ENCODE measurements around the gene PHC2.

The PHC2 gene

GRCh38 chr1:33433509-33434362, 2.8 kb upstream of the PHC2 start:
- DNase-seq (ENCODE audit: insufficient read length, low spot score): no peak
- no peak for TF ChIP-seq CTCF (IDR thresholded peaks at IDR 0.05; ENCODE audit: insufficient read depth, missing control alignments)
- no peak for FAIRE-seq

GRCh38 chr1:33429856-33430691, 821 bp downstream of the PHC2 start:
- DNase-seq (ENCODE audit: insufficient read length, low spot score) (no peak), FAIRE-seq (no peak)
- TF ChIP-seq CTCF (IDR thresholded peaks at IDR 0.05; ENCODE audit: insufficient read depth, missing control alignments): no peak

- FAIRE-seq (no peak), DNase-seq (ENCODE audit: insufficient read length, low spot score) (no peak)
- TF ChIP-seq CTCF (IDR thresholded peaks at IDR 0.05; ENCODE audit: insufficient read depth, missing control alignments): no peak
Observed at GRCh38 chr1:33429332-33429731, 1.6 kb downstream of the PHC2 start.

- FAIRE-seq: no peak
- TF ChIP-seq CTCF (IDR thresholded peaks at IDR 0.05; ENCODE audit: insufficient read depth, missing control alignments): no peak
Observed at GRCh38 chr1:33428661-33429060, 2.2 kb downstream of the PHC2 start.

GRCh38 chr1:33426916-33427315, 4.0 kb downstream of the PHC2 start:
- FAIRE-seq: peak; percentile 97
- TF ChIP-seq CTCF (IDR thresholded peaks at IDR 0.05; ENCODE audit: insufficient read depth, missing control alignments): no peak
- no peak for DNase-seq (ENCODE audit: insufficient read length, low spot score)

More at GRCh38 chr1:33428661-33429060, 2.2 kb downstream of the PHC2 start:
- no peak for DNase-seq (ENCODE audit: insufficient read length, low spot score)

GRCh38 chr1:33425900-33426299, 5.0 kb downstream of the PHC2 start:
- no peak for DNase-seq (ENCODE audit: insufficient read length, low spot score)
- no peak for FAIRE-seq
- no peak for TF ChIP-seq CTCF (IDR thresholded peaks at IDR 0.05; ENCODE audit: insufficient read depth, missing control alignments)

Measured in D721Med (cell line).